GM23338 (cell line): ENCODE results near the gene PPP2R5C. TPM values are rescaled to one million over a fixed set of nuclear protein-coding genes. Genes with fewer than 3 reads are reported as not detected.

Source experiments
- ATAC-seq: fragments of 200-7000 bp; cut with Tn5 transposase; 3 replicates; pipeline ENCODE4 v1.9.1; 2020
- DNase-seq: peaks from one replicate; pipeline ENCODE4 v3.0.0-alpha.2; 2015; ENCODE audit warnings: low spot score
- H2AFZ ChIP-seq: fragments of 200-600 bp; sonication (generic); 2 replicates; pipeline ENCODE4 v1.8.0; 2016; ENCODE audit warnings: antibody characterized with exemption, mild to moderate bottlenecking, moderate library complexity
- H3F3A ChIP-seq: fragments of 200-600 bp; sonication (generic); replicated peaks from 2 replicates; pipeline ENCODE4 v1.8.0; 2017; ENCODE audit warnings: antibody characterized with exemption, mixed run types, low read depth
- H3K27ac ChIP-seq: fragments of 200-600 bp; sonication (generic); 2 replicates; pipeline ENCODE4 v1.6.1; 2016; ENCODE audit warnings: low read depth
- H3K27me3 ChIP-seq: fragments of 200-600 bp; sonication (generic); 2 replicates; pipeline ENCODE4 v1.8.0; 2016; ENCODE audit warnings: mild to moderate bottlenecking, mixed run types, moderate library complexity; ENCODE audit not compliant: insufficient read depth
- H3K36me3 ChIP-seq: fragments of 200-600 bp; sonication (generic); 2 replicates; pipeline ENCODE4 v1.8.0; 2016; ENCODE audit warnings: mild to moderate bottlenecking; ENCODE audit not compliant: insufficient read depth
- H3K4me1 ChIP-seq: fragments of 200-600 bp; sonication (generic); 2 replicates; pipeline ENCODE4 v1.8.0; 2016; ENCODE audit warnings: mild to moderate bottlenecking, moderate library complexity; ENCODE audit not compliant: insufficient read depth
- H3K4me2 ChIP-seq: fragments of 200-600 bp; sonication (generic); 2 replicates; pipeline ENCODE4 v1.7.1; 2017; ENCODE audit warnings: mixed run types
- H3K4me3 ChIP-seq: fragments of 200-600 bp; sonication (generic); 2 replicates; pipeline ENCODE4 v1.6.1; 2016; ENCODE audit warnings: mixed run types
- H3K79me2 ChIP-seq: fragments of 200-600 bp; sonication (generic); replicated peaks from 2 replicates; pipeline ENCODE4 v1.8.0; 2017; ENCODE audit warnings: mild to moderate bottlenecking; ENCODE audit not compliant: insufficient read depth
- H3K9me2 ChIP-seq: fragments of 200-600 bp; sonication (generic); 2 replicates; pipeline ENCODE4 v1.8.0; 2017; ENCODE audit not compliant: insufficient read depth
- H4K20me1 ChIP-seq: fragments of 200-600 bp; sonication (generic); replicated peaks from 2 replicates; pipeline ENCODE4 v1.8.0; 2017; ENCODE audit warnings: mild to moderate bottlenecking; ENCODE audit not compliant: insufficient read depth
- H3K27ac Mint-ChIP-seq: 2 replicates; pipeline ENCODE4 v1.8.0; 2020; ENCODE audit warnings: inconsistent platforms, mild to moderate bottlenecking, moderate library complexity, mixed read lengths
- H3K27me3 Mint-ChIP-seq: 3 replicates; pipeline ENCODE4 v1.8.0; 2022; ENCODE audit warnings: low read depth, mild to moderate bottlenecking, moderate library complexity, mixed read lengths, inconsistent platforms; ENCODE audit not compliant: insufficient read depth, poor library complexity
- H3K36me3 Mint-ChIP-seq: 3 replicates; pipeline ENCODE4 v1.8.0; 2021; ENCODE audit warnings: low read depth, mild to moderate bottlenecking, inconsistent platforms, moderate library complexity, mixed read lengths
- H3K4me1 Mint-ChIP-seq: 3 replicates; pipeline ENCODE4 v1.8.0; 2020; ENCODE audit warnings: mild to moderate bottlenecking, inconsistent platforms, mixed read lengths
- H3K4me3 Mint-ChIP-seq: 3 replicates; pipeline ENCODE4 v1.8.0; 2021; ENCODE audit warnings: moderate library complexity, mild to moderate bottlenecking, inconsistent platforms, mixed read lengths
- H3K9me3 Mint-ChIP-seq: 3 replicates; pipeline ENCODE4 v1.8.0; 2020; ENCODE audit warnings: moderate library complexity, mild to moderate bottlenecking, inconsistent platforms, mixed read lengths
- CREB1 ChIP-seq: fragments of 250-450 bp; sonication (Bioruptor Pico); IDR thresholded peaks from 2 replicates; pipeline ENCODE4 v1.5.0; 2020; ENCODE audit warnings: low read depth, mild to moderate bottlenecking, moderate library complexity
- EZH2 ChIP-seq: fragments of 200-600 bp; sonication (generic); IDR thresholded peaks from one replicate; pipeline ENCODE4 v1.8.0; 2017; ENCODE audit warnings: antibody characterized with exemption, mild to moderate bottlenecking, low read depth; ENCODE audit not compliant: unreplicated experiment
- EZH2phosphoT487 ChIP-seq: fragments of 200-600 bp; sonication (generic); IDR thresholded peaks from one replicate; pipeline ENCODE4 v1.8.1; 2018; ENCODE audit warnings: antibody characterized with exemption; ENCODE audit not compliant: unreplicated experiment
- JUNB ChIP-seq: IDR thresholded peaks from one replicate; pipeline ENCODE4 v1.6.1; 2016; ENCODE audit warnings: antibody characterized with exemption; ENCODE audit not compliant: unreplicated experiment
- NANOG ChIP-seq: IDR thresholded peaks from 2 replicates; pipeline ENCODE4 v1.6.1; 2016; ENCODE audit warnings: antibody characterized with exemption, borderline replicate concordance
- POLR2AphosphoS5 ChIP-seq: IDR thresholded peaks from 2 replicates; pipeline ENCODE4 v1.6.1; 2016; ENCODE audit warnings: antibody characterized with exemption, low read depth
- STAT1 ChIP-seq: IDR thresholded peaks from one replicate; pipeline ENCODE4 v1.6.1; 2016; ENCODE audit warnings: antibody characterized with exemption; ENCODE audit not compliant: unreplicated experiment
- ZNF114 ChIP-seq: fragments of 250-450 bp; sonication (Bioruptor Pico); IDR thresholded peaks from 2 replicates; pipeline ENCODE4 v1.5.0; 2020; ENCODE audit warnings: mild to moderate bottlenecking, moderate library complexity
- ZNF331 ChIP-seq: fragments of 250-450 bp; sonication (Bioruptor Pico); IDR thresholded peaks from 2 replicates; pipeline ENCODE4 v1.5.0; 2020; ENCODE audit warnings: low read depth, mild to moderate bottlenecking, moderate library complexity
- ZNF462 ChIP-seq: fragments of 250-450 bp; sonication (Bioruptor Pico); IDR thresholded peaks from 2 replicates; pipeline ENCODE4 v1.5.0; 2020; ENCODE audit warnings: mild to moderate bottlenecking, moderate library complexity
- polyA plus RNA-seq: library from polyadenylated mRNA; unstranded; fragments of >200 nt; fragmentation: Nextera tagmentation; extraction: Ambion mirVana; gene quantifications from 2 replicates; pipeline ENCODE4 v1.2.1, GENCODE V29; 2016
- total RNA-seq: library from RNA; depleted of rRNA; stranded (reverse); fragments of >200 nt; shearing (Covaris generic); gene quantifications from 2 replicates; pipeline ENCODE4 v1.2.3, GENCODE V29; 2014
- TF ChIP-seq, protein P1 (sequence below): IDR thresholded peaks from 2 replicates; pipeline ENCODE4 v1.6.1; 2016; ENCODE audit warnings: antibody characterized with exemption
- TF ChIP-seq, protein P2 (sequence below): IDR thresholded peaks from one replicate; pipeline ENCODE4 v1.6.1; 2018; ENCODE audit warnings: antibody characterized with exemption; ENCODE audit not compliant: unreplicated experiment
- TF ChIP-seq, protein P3 (sequence below), 2 experiments: fragments of 200-600 bp in 1 of 2; sonication (generic) in 1 of 2; conservative IDR thresholded peaks; 2 replicates each; pipeline versions ENCODE4 v1.5.1 to v1.6.1; 2016 to 2017; ENCODE audit warnings: antibody characterized with exemption in 2 of 2, low read depth in 2 of 2, mild to moderate bottlenecking in 2 of 2, moderate library complexity in 1 of 2

PPP2R5C gene
- total and polyA plus RNA-seq, 2 experiments from 2014 or later, result 75.4 to 79.7 TPM

DNA sequence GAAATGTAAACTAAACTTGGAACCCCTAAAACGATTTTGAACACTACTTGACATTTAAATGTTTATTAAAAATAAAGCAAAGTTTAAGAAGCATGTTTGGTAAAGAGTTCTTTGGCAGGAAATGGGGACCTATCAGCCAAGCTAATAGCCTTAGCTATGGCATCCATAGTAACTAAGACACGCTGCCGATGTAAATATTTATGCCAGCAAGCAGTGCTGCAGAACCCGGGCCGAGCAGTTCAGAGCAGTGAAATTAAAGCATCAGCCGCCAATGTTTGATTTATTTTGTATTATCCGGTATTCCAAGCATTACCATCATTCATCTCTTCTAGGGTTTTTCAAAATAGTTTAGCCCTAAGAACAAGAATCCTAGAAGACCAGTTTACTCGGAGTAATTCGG, 61.6 kb downstream of the PPP2R5C start:
- H3K27ac Mint-ChIP-seq, result no peak overlapping the region
- H3K27me3 ChIP-seq, result no peaks in the 10 kb centered on the region
- H3F3A ChIP-seq, result no peaks in the 10 kb centered on the region
- no peaks in the 10 kb centered on the region for H3K4me1 ChIP-seq
- DNase-seq, result no peak
- H3K27ac ChIP-seq, result no peak overlapping the region
- H2AFZ ChIP-seq, result no peak overlapping the region
- peaks cover 82% of the 10 kb centered on the region for H3K79me2 ChIP-seq
- no peak overlapping the region for H3K4me3 Mint-ChIP-seq
- peaks cover 7% of the 10 kb centered on the region for H3K36me3 Mint-ChIP-seq
- H3K4me3 ChIP-seq, result no peak overlapping the region
- no peaks in the 10 kb centered on the region for H3K27me3 Mint-ChIP-seq
- H3K9me3 Mint-ChIP-seq, result no peaks in the 10 kb centered on the region
- peaks cover 2% of the 10 kb centered on the region; the same call in 1 of the 3 replicates for H3K4me1 Mint-ChIP-seq
- no peak for TF ChIP-seq POLR2AphosphoS5
- no peak for TF ChIP-seq JUNB
- TF ChIP-seq EZH2, result no peak
- no peak for TF ChIP-seq NANOG
- TF ChIP-seq ZNF114, result no peak
- no peak for TF ChIP-seq ZNF331 (CRISPR knock-in tag)
- no peak for TF ChIP-seq ZNF462 (CRISPR knock-in tag)
- TF ChIP-seq, protein P1, sequence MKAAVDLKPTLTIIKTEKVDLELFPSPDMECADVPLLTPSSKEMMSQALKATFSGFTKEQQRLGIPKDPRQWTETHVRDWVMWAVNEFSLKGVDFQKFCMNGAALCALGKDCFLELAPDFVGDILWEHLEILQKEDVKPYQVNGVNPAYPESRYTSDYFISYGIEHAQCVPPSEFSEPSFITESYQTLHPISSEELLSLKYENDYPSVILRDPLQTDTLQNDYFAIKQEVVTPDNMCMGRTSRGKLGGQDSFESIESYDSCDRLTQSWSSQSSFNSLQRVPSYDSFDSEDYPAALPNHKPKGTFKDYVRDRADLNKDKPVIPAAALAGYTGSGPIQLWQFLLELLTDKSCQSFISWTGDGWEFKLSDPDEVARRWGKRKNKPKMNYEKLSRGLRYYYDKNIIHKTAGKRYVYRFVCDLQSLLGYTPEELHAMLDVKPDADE, result no peak
- TF ChIP-seq EZH2phosphoT487, result no peak
- TF ChIP-seq, protein P2, sequence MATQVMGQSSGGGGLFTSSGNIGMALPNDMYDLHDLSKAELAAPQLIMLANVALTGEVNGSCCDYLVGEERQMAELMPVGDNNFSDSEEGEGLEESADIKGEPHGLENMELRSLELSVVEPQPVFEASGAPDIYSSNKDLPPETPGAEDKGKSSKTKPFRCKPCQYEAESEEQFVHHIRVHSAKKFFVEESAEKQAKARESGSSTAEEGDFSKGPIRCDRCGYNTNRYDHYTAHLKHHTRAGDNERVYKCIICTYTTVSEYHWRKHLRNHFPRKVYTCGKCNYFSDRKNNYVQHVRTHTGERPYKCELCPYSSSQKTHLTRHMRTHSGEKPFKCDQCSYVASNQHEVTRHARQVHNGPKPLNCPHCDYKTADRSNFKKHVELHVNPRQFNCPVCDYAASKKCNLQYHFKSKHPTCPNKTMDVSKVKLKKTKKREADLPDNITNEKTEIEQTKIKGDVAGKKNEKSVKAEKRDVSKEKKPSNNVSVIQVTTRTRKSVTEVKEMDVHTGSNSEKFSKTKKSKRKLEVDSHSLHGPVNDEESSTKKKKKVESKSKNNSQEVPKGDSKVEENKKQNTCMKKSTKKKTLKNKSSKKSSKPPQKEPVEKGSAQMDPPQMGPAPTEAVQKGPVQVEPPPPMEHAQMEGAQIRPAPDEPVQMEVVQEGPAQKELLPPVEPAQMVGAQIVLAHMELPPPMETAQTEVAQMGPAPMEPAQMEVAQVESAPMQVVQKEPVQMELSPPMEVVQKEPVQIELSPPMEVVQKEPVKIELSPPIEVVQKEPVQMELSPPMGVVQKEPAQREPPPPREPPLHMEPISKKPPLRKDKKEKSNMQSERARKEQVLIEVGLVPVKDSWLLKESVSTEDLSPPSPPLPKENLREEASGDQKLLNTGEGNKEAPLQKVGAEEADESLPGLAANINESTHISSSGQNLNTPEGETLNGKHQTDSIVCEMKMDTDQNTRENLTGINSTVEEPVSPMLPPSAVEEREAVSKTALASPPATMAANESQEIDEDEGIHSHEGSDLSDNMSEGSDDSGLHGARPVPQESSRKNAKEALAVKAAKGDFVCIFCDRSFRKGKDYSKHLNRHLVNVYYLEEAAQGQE, result no peak
- no peak for TF ChIP-seq STAT1
- TF ChIP-seq CREB1 (CRISPR knock-in tag), result no peak
- TF ChIP-seq, protein P3, sequence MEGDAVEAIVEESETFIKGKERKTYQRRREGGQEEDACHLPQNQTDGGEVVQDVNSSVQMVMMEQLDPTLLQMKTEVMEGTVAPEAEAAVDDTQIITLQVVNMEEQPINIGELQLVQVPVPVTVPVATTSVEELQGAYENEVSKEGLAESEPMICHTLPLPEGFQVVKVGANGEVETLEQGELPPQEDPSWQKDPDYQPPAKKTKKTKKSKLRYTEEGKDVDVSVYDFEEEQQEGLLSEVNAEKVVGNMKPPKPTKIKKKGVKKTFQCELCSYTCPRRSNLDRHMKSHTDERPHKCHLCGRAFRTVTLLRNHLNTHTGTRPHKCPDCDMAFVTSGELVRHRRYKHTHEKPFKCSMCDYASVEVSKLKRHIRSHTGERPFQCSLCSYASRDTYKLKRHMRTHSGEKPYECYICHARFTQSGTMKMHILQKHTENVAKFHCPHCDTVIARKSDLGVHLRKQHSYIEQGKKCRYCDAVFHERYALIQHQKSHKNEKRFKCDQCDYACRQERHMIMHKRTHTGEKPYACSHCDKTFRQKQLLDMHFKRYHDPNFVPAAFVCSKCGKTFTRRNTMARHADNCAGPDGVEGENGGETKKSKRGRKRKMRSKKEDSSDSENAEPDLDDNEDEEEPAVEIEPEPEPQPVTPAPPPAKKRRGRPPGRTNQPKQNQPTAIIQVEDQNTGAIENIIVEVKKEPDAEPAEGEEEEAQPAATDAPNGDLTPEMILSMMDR (conservative IDR thresholded peaks at IDR 0.05; ENCODE audit: low read depth in 2 of 2), result no peak
- no peaks in the 10 kb centered on the region for H3K9me2 ChIP-seq
- ATAC-seq, result no peak
- peaks cover 3% of the 10 kb centered on the region; the same call in 1 of the 2 replicates for H3K36me3 ChIP-seq
- no peak overlapping the region for H3K4me2 ChIP-seq
- peaks cover 31% of the 10 kb centered on the region for H4K20me1 ChIP-seq
